Stimulated activated memory B cell treated with anti-CD40 and anti-IgM and Interleukin-4, amounts not matched to agents 10 μg/mL and 1 μg/mL and 100 μg/mL, for 72 hours (primary cell): Measurements from ENCODE around the gene MEIS3.
"Not testable (repeated sequence)": the region's sequence is repeated elsewhere in the genome, so short reads cannot be mapped to it uniquely, and the experiment has no call there.

Experiments
- ATAC-seq: fragments of 150-1000 bp; cut with Tn5 transposase; 2 replicates; pipeline ENCODE4 v1.10.0; 2021
- H3K27ac Mint-ChIP-seq: one replicate; pipeline ENCODE4 v1.8.0; 2022; ENCODE audit warnings: mild to moderate bottlenecking, mixed read lengths
- H3K27me3 Mint-ChIP-seq: one replicate; pipeline ENCODE4 v1.8.0; 2022; ENCODE audit warnings: mixed read lengths
- H3K36me3 Mint-ChIP-seq: one replicate; pipeline ENCODE4 v1.8.0; 2022; ENCODE audit warnings: mixed read lengths
- H3K4me1 Mint-ChIP-seq: one replicate; pipeline ENCODE4 v1.8.0; 2022; ENCODE audit warnings: mixed read lengths
- H3K4me3 Mint-ChIP-seq: one replicate; pipeline ENCODE4 v1.8.0; 2022; ENCODE audit warnings: mild to moderate bottlenecking, moderate library complexity, mixed read lengths
- H3K9me3 Mint-ChIP-seq: one replicate; pipeline ENCODE4 v1.8.0; 2022; ENCODE audit warnings: mixed read lengths

The MEIS3 gene

DNA sequence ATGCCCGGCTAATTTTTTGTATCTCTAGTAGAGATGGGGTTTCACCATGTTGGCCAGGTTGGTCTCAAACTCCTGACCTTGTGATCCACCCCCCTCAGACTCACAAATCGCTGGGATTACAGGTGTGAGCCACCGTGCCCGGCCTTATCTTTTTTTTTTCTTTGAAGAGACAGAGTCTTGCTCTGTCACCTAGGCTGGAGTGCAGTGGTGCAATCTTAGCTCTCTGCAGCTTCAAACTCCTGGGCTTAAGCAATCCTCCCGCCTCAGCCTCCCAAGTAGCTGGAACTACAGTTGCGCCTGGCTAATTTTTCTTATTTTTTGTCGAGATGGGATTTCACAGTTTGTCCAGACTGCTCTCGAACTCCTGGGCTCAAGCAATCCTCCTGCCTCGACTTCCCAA is 7.6 kb downstream of the MEIS3 start:
- H3K4me1 Mint-ChIP-seq, H3K36me3 Mint-ChIP-seq, H3K4me3 Mint-ChIP-seq, H3K27ac Mint-ChIP-seq, H3K9me3 Mint-ChIP-seq, ATAC-seq: not testable (repeated sequence)
- H3K27me3 Mint-ChIP-seq, result peaks cover 68% of the 10 kb centered on the region

DNA sequence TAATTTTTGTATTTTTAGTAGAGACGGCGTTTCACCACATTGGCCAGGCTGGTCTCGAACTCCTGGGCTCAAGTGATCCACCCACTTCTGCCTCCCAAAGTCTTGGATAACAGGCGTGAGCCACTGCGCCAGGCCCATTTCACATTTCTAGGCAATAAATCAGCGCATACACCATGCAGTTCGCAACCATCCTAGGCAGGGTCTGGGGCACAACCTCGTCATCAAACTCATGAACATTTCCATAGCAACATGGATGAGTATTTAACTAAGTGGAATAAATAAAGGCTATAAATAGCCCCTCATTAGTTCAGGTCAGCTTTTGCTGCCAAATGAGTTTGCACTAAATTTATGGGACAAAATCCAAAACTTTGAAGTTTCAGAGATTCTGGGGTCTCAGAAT is 8.2 kb downstream of the MEIS3 start:
- Mint-ChIP-seq H3K36me3 (no peaks in the 10 kb centered on the region), H3K27ac (no peak overlapping the region), H3K4me1 (no peaks in the 10 kb centered on the region), H3K27me3 (peaks cover 68% of the 10 kb centered on the region), H3K4me3 (no peak overlapping the region), H3K9me3 (peaks cover 3% of the 10 kb centered on the region)
- ATAC-seq, result no peak

GRCh38 chr19:47408156-47408938 is 11.0 kb downstream of the MEIS3 start:
- no peak for ATAC-seq
- Mint-ChIP-seq H3K4me1 (no peaks in the 10 kb centered on the region), H3K4me3 (no peak overlapping the region), H3K27ac (no peak overlapping the region), H3K36me3 (no peaks in the 10 kb centered on the region), H3K9me3 (peaks cover 11% of the 10 kb centered on the region), H3K27me3 (peaks cover 68% of the 10 kb centered on the region)

- Mint-ChIP-seq H3K4me3 (no peak overlapping the region), H3K27me3 (peaks cover 70% of the 10 kb centered on the region), H3K27ac (no peak overlapping the region), H3K9me3 (peaks cover 11% of the 10 kb centered on the region), H3K4me1 (no peaks in the 10 kb centered on the region), H3K36me3 (no peaks in the 10 kb centered on the region)
- no peak for ATAC-seq
Measured at GRCh38 chr19:47407417-47407774, 11.9 kb downstream of the MEIS3 start.

DNA sequence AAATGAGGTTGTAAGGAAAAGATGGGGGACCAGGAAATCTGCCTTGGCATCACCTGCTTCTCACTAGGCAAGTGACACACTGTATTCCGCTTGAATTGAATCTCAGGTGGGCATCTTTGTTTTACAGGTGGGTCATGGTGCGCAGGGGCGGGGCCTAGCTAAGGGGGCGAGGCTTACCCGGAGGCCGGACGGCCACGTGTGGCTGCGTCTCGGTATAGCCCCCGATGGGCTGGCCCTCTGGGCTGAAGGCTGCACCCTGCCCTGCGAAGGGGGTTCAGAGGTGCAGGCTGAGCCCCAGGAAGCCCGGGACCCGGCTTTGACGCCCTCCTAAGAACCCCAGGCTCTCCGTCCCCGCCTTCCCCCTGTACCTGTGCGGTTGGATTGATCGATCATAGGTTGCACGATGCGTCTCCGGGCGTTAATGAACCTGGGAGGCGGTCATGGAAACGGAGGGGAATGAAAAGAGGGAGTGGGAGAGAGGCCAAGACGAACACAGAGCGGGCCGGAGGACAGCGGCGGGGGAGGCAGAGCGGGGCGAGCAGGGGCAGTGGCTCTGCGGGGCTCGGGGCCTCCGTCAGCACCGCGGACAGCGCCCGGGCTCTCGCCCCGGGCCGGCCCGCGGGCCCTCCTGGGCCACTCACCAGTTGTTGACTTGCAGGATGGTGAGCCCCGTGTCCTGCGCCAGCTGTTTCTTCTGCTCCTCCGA is 12.5 kb downstream of the MEIS3 start:
- Mint-ChIP-seq H3K36me3 (no peaks in the 10 kb centered on the region), H3K4me1 (no peaks in the 10 kb centered on the region), H3K27me3 (peaks cover 71% of the 10 kb centered on the region), H3K27ac (no peak overlapping the region), H3K4me3 (no peak overlapping the region), H3K9me3 (peaks cover 11% of the 10 kb centered on the region)
- ATAC-seq, result no peak

DNA sequence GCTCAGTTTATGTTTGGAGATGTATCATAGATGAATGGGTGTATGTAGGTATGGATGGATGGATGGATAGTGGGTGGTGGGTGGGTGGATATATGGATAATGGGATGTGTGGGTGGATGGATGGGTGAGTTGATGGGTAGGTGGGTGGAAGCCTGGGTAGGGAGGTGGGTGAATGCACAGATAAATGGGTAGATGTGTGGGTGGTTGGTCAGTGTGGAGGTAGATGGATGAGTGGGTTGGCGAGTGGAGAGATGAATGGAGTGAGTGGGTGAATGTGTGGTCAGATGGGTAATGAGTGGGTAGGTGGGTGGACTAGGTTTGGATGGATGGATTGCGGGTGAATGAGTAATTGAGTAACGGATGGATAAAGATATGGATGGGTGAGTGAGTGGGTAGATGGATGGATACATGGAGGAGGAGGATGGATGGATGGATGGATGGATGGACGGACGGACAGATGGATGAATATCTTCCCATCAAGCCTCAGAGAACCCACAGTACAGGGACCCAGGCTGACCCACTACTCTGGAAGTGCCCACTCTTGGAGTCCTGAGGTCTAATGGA is 13.4 kb downstream of the MEIS3 start:
- ATAC-seq, result no peak
- Mint-ChIP-seq H3K4me3 (no peak overlapping the region), H3K9me3 (peaks cover 11% of the 10 kb centered on the region), H3K36me3 (no peaks in the 10 kb centered on the region), H3K27ac (no peak overlapping the region), H3K4me1 (no peaks in the 10 kb centered on the region), H3K27me3 (peaks cover 80% of the 10 kb centered on the region)

- Mint-ChIP-seq H3K27me3 (peaks cover 80% of the 10 kb centered on the region), H3K4me1 (no peaks in the 10 kb centered on the region), H3K4me3 (no peak overlapping the region), H3K27ac (no peak overlapping the region), H3K36me3 (no peaks in the 10 kb centered on the region), H3K9me3 (peaks cover 11% of the 10 kb centered on the region)
- no peak for ATAC-seq
Measured at GRCh38 chr19:47405197-47405550, 14.2 kb downstream of the MEIS3 start.

- H3K27me3 Mint-ChIP-seq, result peaks cover 79% of the 10 kb centered on the region
- H3K4me3 Mint-ChIP-seq, result no peak overlapping the region
Measured at GRCh38 chr19:47404334-47405196, 14.8 kb downstream of the MEIS3 start.

DNA sequence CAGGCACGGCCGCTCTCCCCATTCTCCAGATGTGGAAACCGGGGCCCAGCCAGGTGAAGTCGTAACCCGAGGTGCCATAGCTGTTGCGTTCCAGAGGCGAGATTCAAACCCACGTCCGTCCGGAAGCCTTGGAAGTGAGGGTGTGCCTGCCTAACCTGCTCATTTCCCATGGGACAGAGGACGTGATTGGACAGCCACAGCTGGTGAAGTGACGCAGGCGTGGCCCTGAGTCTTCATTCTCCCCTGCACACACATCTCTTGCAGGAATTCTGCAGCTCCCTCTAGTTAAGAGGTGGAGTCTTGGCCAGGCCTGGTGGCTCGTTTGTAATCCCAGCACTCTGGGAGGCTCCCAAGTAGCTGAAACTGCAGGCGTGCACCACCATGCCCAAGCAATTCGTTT is 16.8 kb downstream of the MEIS3 start:
- H3K27me3 Mint-ChIP-seq, result peaks cover 76% of the 10 kb centered on the region
- H3K4me3 Mint-ChIP-seq, result no peak overlapping the region
- peaks cover 8% of the 10 kb centered on the region for H3K9me3 Mint-ChIP-seq
- no peaks in the 10 kb centered on the region for H3K4me1 Mint-ChIP-seq
- no peak for ATAC-seq
- no peaks in the 10 kb centered on the region for H3K36me3 Mint-ChIP-seq
- H3K27ac Mint-ChIP-seq, result no peak overlapping the region

More at GRCh38 chr19:47404334-47405196, 14.8 kb downstream of the MEIS3 start:
- Mint-ChIP-seq H3K27ac (no peak overlapping the region), H3K4me1 (no peaks in the 10 kb centered on the region), H3K36me3 (no peaks in the 10 kb centered on the region), H3K9me3 (peaks cover 11% of the 10 kb centered on the region)
- ATAC-seq, result no peak

DNA sequence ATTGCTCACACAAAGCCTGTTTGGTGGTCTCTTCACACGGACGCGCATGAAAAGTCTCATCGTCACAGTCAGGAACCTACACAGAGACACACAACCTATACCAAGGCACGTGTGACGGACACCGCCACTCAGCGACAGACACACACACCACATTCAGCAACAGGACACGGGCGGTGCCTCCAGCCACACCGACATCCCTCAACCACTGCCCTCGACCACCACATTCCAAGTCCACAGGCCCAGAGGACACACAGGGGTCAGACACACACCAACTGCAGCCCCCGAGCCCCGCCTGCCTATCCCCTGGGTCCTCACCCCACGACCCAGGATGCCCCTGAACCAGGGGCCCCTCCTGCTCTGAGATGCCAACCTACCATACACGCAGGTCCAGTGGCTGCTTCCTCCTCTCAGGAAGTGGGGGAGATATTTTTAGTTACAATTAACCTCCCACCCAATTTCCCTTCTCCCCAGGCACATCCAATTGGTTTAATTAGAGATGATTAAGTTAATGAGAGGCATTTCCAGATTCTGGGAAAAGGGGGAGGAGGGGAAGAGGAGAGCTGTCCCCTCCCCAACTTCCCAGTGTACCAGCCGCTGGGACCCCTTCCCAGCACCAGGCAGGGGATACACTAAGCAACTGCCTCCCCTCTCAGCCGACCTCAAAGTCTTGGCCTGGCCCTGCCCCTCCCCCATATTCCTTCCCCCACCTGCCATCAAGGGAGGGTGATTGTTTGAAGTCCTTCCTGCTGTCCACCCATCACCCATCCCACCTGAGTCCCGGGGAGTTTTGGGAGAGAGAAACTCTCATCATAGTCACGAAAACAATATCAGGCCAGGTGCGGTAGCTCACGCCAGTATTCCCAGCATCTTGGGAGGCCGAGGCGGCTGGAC is 20.4 kb downstream of the MEIS3 start:
- Mint-ChIP-seq H3K27ac (no peak overlapping the region), H3K36me3 (no peaks in the 10 kb centered on the region), H3K4me1 (no peaks in the 10 kb centered on the region), H3K4me3 (no peak overlapping the region), H3K27me3 (peaks cover 59% of the 10 kb centered on the region), H3K9me3 (peaks cover 3% of the 10 kb centered on the region)
- ATAC-seq, result no peak

GRCh38 chr19:47391510-47392223 is 27.7 kb downstream of the MEIS3 start:
- H3K27ac Mint-ChIP-seq, result no peak overlapping the region
- peaks cover 53% of the 10 kb centered on the region for H3K27me3 Mint-ChIP-seq
- H3K4me1 Mint-ChIP-seq, result peaks cover 13% of the 10 kb centered on the region
- ATAC-seq, result peak; percentile 74
- H3K36me3 Mint-ChIP-seq, result no peaks in the 10 kb centered on the region
- no peaks in the 10 kb centered on the region for H3K9me3 Mint-ChIP-seq
- no peak overlapping the region for H3K4me3 Mint-ChIP-seq

- Mint-ChIP-seq H3K4me1 (peaks cover 13% of the 10 kb centered on the region), H3K4me3 (no peak overlapping the region), H3K27ac (no peak overlapping the region), H3K27me3 (peaks cover 48% of the 10 kb centered on the region), H3K36me3 (no peaks in the 10 kb centered on the region), H3K9me3 (no peaks in the 10 kb centered on the region)
- peak; percentile 27 for ATAC-seq
Measured at GRCh38 chr19:47390533-47391488, 28.5 kb downstream of the MEIS3 start.

DNA sequence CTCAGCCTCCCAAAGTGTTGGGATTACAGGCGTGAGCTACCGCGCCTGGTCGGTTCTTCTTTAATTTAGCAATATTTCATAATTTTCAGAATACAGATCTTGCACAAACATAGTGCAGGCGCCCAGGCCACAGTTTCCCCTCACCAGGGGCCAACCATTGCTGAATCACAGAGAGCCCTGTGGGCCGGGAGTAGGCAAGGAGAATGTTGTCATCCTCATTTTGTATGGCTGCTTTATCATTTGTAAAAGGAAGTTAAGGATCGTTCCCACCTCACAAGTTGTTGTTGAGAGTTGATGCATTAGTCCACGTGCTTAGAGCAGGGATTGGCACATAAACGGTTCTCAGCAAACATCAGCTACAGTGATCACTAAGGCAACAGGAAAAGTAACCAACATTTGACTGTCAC is 30.2 kb downstream of the MEIS3 start:
- no peak for ATAC-seq
- no peak overlapping the region for H3K27ac Mint-ChIP-seq
- H3K4me3 Mint-ChIP-seq, result no peak overlapping the region
- peaks cover 38% of the 10 kb centered on the region for H3K27me3 Mint-ChIP-seq
- no peaks in the 10 kb centered on the region for H3K9me3 Mint-ChIP-seq
- H3K36me3 Mint-ChIP-seq, result no peaks in the 10 kb centered on the region
- peaks cover 13% of the 10 kb centered on the region for H3K4me1 Mint-ChIP-seq
